ENCODE results near the gene ABHD12. TPM values are rescaled to one million over a fixed set of nuclear protein-coding genes. Genes with fewer than 3 reads are reported as not detected.
A peak's percentile ranks its signal among the peaks of the same experiment; 100 is the strongest.

The ABHD12 gene
- total RNA-seq, 1 donor from 2014 or later: 51.3 TPM

DNA sequence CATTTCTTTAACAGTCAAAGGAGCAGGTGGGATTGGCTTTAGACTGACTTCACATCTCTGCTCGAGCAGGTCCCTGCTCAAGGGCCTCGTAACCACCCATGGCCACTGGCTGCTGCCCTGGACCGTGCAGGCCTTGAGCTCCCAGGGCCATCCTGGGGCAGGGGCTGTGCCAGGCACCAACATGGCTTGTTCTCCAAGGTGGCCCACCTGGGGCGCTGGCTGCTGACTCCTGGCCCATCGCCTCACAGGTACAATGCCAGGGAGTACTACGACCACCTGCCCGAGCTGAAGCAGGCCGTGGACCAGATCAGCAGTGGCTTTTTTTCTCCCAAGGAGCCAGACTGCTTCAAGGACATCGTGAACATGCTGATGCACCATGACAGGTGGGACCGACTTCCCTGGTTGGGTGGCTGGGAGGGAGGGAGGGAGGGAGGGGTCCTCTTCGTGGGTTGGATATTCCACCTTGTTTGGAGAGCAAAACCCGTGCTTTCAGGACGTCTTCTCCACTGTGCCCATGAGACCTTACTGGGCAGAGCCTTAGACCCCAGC, 96.7 kb downstream of the ABHD12 start:
- H3K4me1 Mint-ChIP-seq: peaks cover 6% of the 10 kb centered on the region
- no peaks in the 10 kb centered on the region for H3K9me3 Mint-ChIP-seq
- TF ChIP-seq, protein P1, sequence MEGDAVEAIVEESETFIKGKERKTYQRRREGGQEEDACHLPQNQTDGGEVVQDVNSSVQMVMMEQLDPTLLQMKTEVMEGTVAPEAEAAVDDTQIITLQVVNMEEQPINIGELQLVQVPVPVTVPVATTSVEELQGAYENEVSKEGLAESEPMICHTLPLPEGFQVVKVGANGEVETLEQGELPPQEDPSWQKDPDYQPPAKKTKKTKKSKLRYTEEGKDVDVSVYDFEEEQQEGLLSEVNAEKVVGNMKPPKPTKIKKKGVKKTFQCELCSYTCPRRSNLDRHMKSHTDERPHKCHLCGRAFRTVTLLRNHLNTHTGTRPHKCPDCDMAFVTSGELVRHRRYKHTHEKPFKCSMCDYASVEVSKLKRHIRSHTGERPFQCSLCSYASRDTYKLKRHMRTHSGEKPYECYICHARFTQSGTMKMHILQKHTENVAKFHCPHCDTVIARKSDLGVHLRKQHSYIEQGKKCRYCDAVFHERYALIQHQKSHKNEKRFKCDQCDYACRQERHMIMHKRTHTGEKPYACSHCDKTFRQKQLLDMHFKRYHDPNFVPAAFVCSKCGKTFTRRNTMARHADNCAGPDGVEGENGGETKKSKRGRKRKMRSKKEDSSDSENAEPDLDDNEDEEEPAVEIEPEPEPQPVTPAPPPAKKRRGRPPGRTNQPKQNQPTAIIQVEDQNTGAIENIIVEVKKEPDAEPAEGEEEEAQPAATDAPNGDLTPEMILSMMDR (conservative IDR thresholded peaks at IDR 0.05): no peak
- DNase-seq (ENCODE audit: low read depth, low spot score): no peak
- peak overlapping the region; percentile 52 for H3K4me3 Mint-ChIP-seq
- no peaks in the 10 kb centered on the region for H3K36me3 Mint-ChIP-seq (ENCODE audit: low read depth)
- H3K27me3 Mint-ChIP-seq (ENCODE audit: low read depth): peaks cover 4% of the 10 kb centered on the region
- no peak overlapping the region for H3K27ac Mint-ChIP-seq (ENCODE audit: unreplicated experiment)

GRCh38 chr20:25293507-25293906, 97.1 kb downstream of the ABHD12 start:
- Mint-ChIP-seq H3K4me1 (peaks cover 6% of the 10 kb centered on the region), H3K27ac (ENCODE audit: unreplicated experiment) (no peak overlapping the region), H3K9me3 (no peaks in the 10 kb centered on the region), H3K36me3 (ENCODE audit: low read depth) (no peaks in the 10 kb centered on the region), H3K4me3 (peak overlapping the region; percentile 52), H3K27me3 (ENCODE audit: low read depth) (peaks cover 4% of the 10 kb centered on the region)
- TF ChIP-seq, protein P1 (conservative IDR thresholded peaks at IDR 0.05): no peak
- DNase-seq (ENCODE audit: low read depth, low spot score): no peak

- H3K4me3 Mint-ChIP-seq: no peak overlapping the region
- TF ChIP-seq, protein P1 (conservative IDR thresholded peaks at IDR 0.05): no peak
- H3K27me3 Mint-ChIP-seq (ENCODE audit: low read depth): peaks cover 4% of the 10 kb centered on the region
- no peaks in the 10 kb centered on the region for H3K9me3 Mint-ChIP-seq
- no peaks in the 10 kb centered on the region for H3K36me3 Mint-ChIP-seq (ENCODE audit: low read depth)
- H3K27ac Mint-ChIP-seq (ENCODE audit: unreplicated experiment): no peak overlapping the region
- DNase-seq (ENCODE audit: low read depth, low spot score): no peak
- peaks cover 6% of the 10 kb centered on the region for H3K4me1 Mint-ChIP-seq
Measured at GRCh38 chr20:25292176-25292891, 98.3 kb downstream of the ABHD12 start.

DNA sequence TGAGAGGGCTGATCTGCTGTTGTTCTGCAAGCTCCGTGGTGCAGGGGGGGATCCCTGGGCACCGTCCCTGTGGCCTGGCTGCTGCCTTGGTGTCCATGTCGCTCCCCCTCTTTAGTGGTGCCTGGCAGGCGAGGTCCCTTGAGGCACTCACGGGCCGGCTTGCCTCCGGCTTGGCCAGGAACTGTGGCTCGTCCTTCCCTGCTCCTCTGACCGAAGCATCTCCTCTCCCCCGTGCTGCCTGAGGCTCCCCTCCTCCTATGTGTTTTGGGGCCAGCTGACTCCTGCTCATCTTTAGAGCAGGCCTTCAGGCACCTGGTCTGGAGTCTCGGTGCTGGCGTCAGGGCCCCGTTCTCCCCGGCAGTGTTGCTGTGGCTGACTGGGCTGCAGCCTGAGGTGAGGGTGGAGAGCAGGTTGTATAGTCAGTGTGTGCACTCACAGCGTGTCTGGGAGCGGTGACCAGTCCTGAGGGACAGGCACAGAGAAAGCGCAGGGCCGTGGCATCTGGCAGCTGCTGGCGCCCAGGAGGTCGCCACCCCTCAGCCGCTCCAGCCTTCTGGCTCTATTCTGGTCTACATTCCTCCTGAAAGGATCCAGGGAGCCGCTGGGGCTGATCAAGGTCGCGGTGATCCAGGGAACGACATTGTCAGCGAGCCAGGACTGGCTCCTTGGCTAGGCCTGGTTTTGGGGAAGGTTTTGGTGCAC, 99.1 kb downstream of the ABHD12 start:
- peak overlapping the region; percentile 64 for H3K4me3 Mint-ChIP-seq
- no peak for DNase-seq (ENCODE audit: low read depth, low spot score)
- H3K27me3 Mint-ChIP-seq (ENCODE audit: low read depth): peaks cover 4% of the 10 kb centered on the region
- peaks cover 6% of the 10 kb centered on the region for H3K4me1 Mint-ChIP-seq
- peaks cover 5% of the 10 kb centered on the region for H3K36me3 Mint-ChIP-seq (ENCODE audit: low read depth)
- no peak overlapping the region for H3K27ac Mint-ChIP-seq (ENCODE audit: unreplicated experiment)
- no peaks in the 10 kb centered on the region for H3K9me3 Mint-ChIP-seq
- TF ChIP-seq, protein P1 (conservative IDR thresholded peaks at IDR 0.05): no peak

DNA sequence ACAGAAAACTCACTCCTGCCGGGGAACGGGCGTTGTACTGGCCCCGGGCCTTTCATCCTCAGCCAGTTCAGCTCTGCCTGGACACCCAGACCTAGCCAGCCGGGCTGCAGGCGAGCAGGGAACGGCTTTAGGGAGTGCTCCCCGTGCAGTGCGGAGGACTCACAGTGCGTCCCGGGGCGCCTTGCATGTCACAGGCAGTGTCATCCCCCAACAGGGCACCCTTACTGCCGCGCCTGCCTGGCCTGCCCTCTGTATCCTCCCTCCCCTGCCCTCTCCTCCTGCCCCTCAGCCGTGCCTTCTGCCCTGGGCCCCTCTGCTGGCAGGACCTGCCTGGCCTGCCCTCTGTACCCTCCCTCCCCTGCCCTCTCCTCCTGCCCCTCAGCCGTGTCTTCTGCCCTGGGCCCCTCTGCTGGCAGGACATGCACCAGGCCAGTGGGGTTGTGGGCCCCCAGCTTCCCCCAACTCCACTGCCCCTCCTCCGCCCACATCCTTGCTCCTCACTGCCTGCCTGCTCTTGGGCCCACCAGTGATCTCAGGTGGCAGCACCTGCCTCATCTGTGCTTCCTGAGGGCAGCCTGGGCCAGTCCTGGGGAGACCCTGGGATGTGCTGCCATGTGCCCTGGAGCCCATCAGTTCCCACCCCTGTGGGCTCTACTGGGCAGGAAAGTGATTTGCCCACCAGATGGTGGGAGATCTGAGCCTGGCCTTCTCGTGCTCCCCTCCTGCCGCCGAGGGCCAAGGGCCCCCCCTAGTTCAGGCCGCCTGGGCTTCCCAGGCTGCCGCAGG, 99.8 kb downstream of the ABHD12 start:
- no peak for DNase-seq (ENCODE audit: low read depth, low spot score)
- H3K27me3 Mint-ChIP-seq (ENCODE audit: low read depth): peaks cover 4% of the 10 kb centered on the region
- H3K4me3 Mint-ChIP-seq: no peak overlapping the region
- TF ChIP-seq, protein P1 (conservative IDR thresholded peaks at IDR 0.05): no peak
- no peak overlapping the region for H3K27ac Mint-ChIP-seq (ENCODE audit: unreplicated experiment)
- H3K4me1 Mint-ChIP-seq: peaks cover 6% of the 10 kb centered on the region
- H3K9me3 Mint-ChIP-seq: no peaks in the 10 kb centered on the region
- peaks cover 7% of the 10 kb centered on the region for H3K36me3 Mint-ChIP-seq (ENCODE audit: low read depth)
